GM21825 (cell line): ENCODE data around the gene POLE2.
"Not testable (repeated sequence)": the region's sequence is repeated elsewhere in the genome, so short reads cannot be mapped to it uniquely, and the experiment has no call there.

Experiments
- ATAC-seq: cut with Tn5 transposase; IDR thresholded peaks from one replicate; pipeline ENCODE4 v1.9.1; 2021; ENCODE audit warnings: mild to moderate bottlenecking, moderate library complexity; ENCODE audit not compliant: unreplicated experiment

The POLE2 gene

GRCh38 chr14:49687942-49688700, at the start of gene POLE2:
POLE2 (minus strand) TSS chr14:49688214; CDS start chr14:49688203, 11 bp downstream.
- ATAC-seq, result peak; percentile 83

- not testable (repeated sequence) for ATAC-seq
Observed at GRCh38 chr14:49735669-49736068, 47.7 kb upstream of the POLE2 start.

- no peak for ATAC-seq
Observed at GRCh38 chr14:49733836-49734235, 45.8 kb upstream of the POLE2 start.

- ATAC-seq, result no peak
Observed at GRCh38 chr14:49732896-49733295, 44.9 kb upstream of the POLE2 start.

- no peak for ATAC-seq
Observed at GRCh38 chr14:49727171-49727570, 39.2 kb upstream of the POLE2 start.

- ATAC-seq, result not testable (repeated sequence)
Observed at GRCh38 chr14:49721733-49722435, 33.9 kb upstream of the POLE2 start.

- ATAC-seq, result no peak
Observed at GRCh38 chr14:49720744-49721143, 32.7 kb upstream of the POLE2 start.

GRCh38 chr14:49710993-49711392, 23.0 kb upstream of the POLE2 start:
- not testable (repeated sequence) for ATAC-seq

GRCh38 chr14:49704471-49704870, 16.5 kb upstream of the POLE2 start:
- ATAC-seq, result not testable (repeated sequence)

- ATAC-seq, result no peak
Observed at GRCh38 chr14:49703965-49704364, 16.0 kb upstream of the POLE2 start.

- no peak for ATAC-seq
Observed at GRCh38 chr14:49702725-49703124, 14.7 kb upstream of the POLE2 start.

GRCh38 chr14:49693735-49694124, 5.7 kb upstream of the POLE2 start:
- ATAC-seq, result not testable (repeated sequence)

GRCh38 chr14:49692811-49693734, 5.1 kb upstream of the POLE2 start, which contains the start of gene KLHDC1:
KLHDC1 (plus strand) TSS chr14:49693120; CDS start chr14:49693195, 75 bp downstream.
- ATAC-seq, result peak; percentile 59

- ATAC-seq, result no peak
Observed at GRCh38 chr14:49692193-49692757, 4.3 kb upstream of the POLE2 start.

GRCh38 chr14:49691031-49691430, 3.0 kb upstream of the POLE2 start:
- no peak for ATAC-seq

GRCh38 chr14:49688701-49689030, 652 bp upstream of the POLE2 start:
- no peak for ATAC-seq

- ATAC-seq, result no peak
Observed at GRCh38 chr14:49686425-49686824, 1.6 kb downstream of the POLE2 start.

GRCh38 chr14:49679271-49679670, 8.7 kb downstream of the POLE2 start:
- ATAC-seq, result no peak

- no peak for ATAC-seq
Observed at GRCh38 chr14:49677643-49678042, 10.4 kb downstream of the POLE2 start.

- ATAC-seq, result no peak
Observed at GRCh38 chr14:49673586-49673985, 14.4 kb downstream of the POLE2 start.

GRCh38 chr14:49670475-49670874, 17.5 kb downstream of the POLE2 start:
- ATAC-seq, result no peak
